Stimulated activated CD4-positive, alpha-beta T cell treated with anti-CD3 and anti-CD28 coated beads, Interleukin-1b, Interleukin-23, amount 100 ng/mL, for 24 hours (primary cell): ENCODE measurements around the gene INHBE.
"Not testable (repeated sequence)": the region's sequence is repeated elsewhere in the genome, so short reads cannot be mapped to it uniquely, and the experiment has no call there.

ENCODE experiments used
- DNase-seq, 4 experiments: peaks; one replicate each; pipeline ENCODE4 v3.0.0-alpha.2; 2020; ENCODE audit warnings: low read depth in 4 of 4, low spot score in 1 of 4

Gene INHBE

DNA sequence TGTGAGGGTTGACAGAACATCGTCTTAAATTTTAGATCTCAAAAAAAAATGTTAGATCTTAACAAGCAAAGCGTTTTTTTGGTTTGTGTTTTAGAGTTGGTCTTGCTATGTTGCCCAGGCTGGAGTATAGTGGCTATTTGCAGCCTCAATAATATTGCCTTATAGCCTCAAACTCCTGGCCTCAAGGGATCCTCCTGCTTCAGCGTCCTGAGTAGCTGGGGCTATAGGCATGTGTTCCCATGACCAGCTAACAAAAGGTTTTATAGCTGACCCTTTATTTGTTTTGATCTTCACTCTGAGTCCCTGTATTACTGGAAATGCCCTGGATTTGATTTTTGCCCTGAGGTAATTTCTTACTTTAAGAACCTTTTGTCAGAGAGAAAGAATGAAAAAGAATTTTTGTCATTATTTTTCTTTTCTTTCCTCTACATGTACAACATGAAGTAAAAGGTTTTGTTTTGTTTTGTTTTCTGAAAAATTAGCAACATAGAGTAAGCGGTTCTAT is 15.3 kb upstream of the INHBE start:
- DNase-seq, result no peak

DNA sequence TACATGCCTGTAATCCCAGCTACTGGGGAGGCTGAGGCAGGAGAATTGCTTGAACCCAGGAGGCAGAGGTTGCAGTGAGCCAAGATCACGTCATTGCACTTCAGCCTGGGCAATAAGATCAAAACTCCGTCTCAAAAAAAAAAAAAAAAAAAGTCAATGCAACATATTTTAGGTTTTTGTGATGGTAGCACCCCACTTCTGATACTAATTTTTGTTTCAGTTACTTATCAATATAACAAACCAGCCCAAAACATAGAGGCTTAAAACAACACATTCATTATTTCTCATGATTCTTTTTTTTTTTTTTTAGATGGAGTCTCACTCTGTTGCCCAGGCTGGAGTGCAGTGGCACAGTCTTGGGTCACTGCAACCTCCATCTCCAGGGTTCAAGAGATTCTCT is 13.7 kb upstream of the INHBE start:
- not testable (repeated sequence) for DNase-seq

- no peak for DNase-seq
Measured at GRCh38 chr12:57441846-57442427, 13.2 kb upstream of the INHBE start.

DNA sequence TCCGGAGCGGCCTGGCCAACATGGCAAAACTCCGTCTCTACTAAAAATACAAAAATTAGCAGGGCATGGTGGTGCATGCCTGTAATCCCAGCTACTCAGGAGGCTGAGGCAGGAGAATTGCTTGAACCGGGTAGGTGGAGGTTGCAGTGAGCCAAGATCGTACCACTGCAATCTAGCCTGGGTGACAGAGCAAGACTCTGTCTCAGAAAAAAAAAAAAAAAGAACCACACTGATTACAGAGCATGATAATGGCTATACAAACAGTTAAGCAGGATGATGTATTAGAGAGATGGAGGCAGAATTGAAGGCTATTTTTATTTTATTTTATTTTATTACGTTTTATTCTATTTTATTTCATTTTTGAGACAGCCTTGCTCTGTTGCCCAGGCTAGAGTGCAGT is 10.8 kb upstream of the INHBE start:
- DNase-seq, result not testable (repeated sequence)

DNA sequence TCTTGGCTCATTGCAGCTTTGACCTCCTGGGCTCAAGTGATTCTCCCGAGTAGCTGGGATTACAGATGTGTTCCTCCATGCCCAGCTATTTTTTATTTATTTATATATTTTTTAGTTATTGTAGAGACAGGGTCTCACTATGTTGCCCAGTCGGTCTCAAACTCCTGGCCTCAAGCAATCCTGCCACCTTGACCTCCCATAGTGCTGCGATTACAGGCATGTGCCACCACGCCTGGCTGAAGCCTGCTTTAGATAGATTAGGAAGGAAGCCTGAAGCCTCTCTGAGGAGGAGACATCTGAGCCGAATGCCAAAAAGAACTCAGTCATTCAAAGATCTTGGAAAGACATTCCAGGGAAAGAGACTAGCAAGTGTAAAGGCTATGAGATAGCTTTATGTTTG is 10.4 kb upstream of the INHBE start:
- DNase-seq, result no peak

GRCh38 chr12:57446292-57446960 is 8.7 kb upstream of the INHBE start:
- no peak for DNase-seq

DNA sequence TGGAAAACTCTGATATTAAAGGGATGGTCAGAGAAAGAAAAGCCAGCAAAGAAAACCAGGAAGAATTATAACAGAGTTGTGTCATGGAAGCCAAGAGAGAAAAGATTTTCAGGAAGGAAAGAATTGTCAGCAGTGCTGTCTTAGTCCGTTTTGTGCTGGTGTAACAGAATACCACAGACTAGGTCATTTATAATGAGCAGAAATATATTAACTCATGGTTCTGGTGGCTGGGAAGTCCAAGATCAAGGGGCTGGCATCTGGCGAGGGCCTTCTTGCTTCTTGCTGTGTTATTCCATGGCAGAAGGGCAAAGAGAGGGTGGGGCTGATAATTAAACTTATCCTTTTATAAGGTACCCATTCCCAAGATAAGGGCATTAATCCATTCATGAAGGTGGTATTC is 6.4 kb upstream of the INHBE start:
- no peak for DNase-seq

- no peak for DNase-seq
Measured at GRCh38 chr12:57449375-57449774, 5.7 kb upstream of the INHBE start.

DNA sequence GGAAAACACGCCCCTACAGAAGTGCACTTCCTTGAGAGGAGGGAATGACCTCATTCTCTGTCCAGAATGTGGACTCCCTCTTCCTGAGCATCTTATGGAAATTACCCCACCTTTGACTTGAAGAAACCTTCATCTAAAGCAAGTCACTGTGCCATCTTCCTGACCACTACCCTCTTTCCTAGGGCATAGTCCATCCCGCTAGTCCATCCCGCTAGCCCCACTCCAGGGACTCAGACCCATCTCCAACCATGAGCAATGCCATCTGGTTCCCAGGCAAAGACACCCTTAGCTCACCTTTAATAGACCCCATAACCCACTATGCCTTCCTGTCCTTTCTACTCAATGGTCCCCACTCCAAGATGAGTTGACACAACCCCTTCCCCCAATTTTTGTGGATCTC is 5.0 kb upstream of the INHBE start:
- DNase-seq, result no peak

GRCh38 chr12:57451233-57451778 is 3.8 kb upstream of the INHBE start:
- no peak for DNase-seq

- no peak for DNase-seq
Measured at GRCh38 chr12:57452181-57452936, 2.7 kb upstream of the INHBE start.

DNA sequence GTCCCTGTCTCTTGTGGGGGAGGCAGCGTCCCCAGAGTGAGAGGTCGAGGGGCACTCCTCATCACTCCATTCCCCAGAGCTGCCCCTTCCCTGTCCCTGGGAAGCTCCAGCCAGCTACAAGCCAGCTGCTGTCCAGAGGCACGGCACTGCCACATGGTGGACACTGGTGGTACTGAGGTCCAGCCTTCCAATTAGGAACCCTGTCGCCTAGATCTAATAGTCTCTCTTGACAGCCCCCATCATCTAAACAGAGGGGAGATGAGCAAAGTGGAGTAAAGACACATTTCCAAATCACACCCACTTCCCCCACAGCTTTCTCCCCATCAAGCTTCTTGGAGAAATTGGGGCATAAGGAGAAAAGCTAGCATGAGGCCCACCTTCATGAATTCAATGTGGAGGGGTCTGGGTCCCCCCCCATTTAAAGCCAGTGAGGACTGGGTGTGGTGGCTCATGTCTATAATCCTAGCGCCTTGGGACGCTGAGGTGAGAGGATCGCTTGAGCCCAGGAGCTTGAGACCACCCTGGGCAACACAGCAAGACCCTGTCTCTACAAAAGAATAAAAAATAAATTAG is 2.1 kb upstream of the INHBE start:
- DNase-seq, result no peak

DNA sequence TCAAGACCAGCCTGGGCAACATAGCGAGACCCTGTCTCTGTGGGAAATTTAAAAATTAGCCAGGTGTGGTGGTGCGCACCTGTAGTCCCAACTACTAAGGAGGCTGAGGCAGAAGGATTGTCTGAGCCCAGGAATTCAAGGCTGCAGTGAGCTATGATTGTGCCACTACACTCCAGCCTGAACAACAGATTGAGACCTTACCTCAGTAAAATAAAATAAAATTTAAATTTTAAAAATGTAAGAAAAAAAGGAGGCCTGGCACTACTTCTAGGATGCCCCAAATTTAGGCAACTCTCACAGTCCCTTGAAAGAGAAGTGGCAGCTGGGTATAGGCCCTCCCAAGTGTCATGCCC is 918 bp upstream of the INHBE start:
- DNase-seq, result no peak

- no peak for DNase-seq
Measured at GRCh38 chr12:57455374-57456144, 452 bp downstream of the INHBE start.

DNA sequence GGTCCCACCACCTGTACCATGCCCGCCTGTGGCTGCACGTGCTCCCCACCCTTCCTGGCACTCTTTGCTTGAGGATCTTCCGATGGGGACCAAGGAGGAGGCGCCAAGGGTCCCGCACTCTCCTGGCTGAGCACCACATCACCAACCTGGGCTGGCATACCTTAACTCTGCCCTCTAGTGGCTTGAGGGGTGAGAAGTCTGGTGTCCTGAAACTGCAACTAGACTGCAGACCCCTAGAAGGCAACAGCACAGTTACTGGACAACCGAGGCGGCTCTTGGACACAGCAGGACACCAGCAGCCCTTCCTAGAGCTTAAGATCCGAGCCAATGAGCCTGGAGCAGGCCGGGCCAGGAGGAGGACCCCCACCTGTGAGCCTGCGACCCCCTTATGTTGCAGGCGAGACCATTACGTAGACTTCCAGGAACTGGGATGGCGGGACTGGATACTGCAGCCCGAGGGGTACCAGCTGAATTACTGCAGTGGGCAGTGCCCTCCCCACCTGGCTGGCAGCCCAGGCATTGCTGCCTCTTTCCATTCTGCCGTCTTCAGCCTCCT is 1.1 kb downstream of the INHBE start:
- DNase-seq, result no peak

DNA sequence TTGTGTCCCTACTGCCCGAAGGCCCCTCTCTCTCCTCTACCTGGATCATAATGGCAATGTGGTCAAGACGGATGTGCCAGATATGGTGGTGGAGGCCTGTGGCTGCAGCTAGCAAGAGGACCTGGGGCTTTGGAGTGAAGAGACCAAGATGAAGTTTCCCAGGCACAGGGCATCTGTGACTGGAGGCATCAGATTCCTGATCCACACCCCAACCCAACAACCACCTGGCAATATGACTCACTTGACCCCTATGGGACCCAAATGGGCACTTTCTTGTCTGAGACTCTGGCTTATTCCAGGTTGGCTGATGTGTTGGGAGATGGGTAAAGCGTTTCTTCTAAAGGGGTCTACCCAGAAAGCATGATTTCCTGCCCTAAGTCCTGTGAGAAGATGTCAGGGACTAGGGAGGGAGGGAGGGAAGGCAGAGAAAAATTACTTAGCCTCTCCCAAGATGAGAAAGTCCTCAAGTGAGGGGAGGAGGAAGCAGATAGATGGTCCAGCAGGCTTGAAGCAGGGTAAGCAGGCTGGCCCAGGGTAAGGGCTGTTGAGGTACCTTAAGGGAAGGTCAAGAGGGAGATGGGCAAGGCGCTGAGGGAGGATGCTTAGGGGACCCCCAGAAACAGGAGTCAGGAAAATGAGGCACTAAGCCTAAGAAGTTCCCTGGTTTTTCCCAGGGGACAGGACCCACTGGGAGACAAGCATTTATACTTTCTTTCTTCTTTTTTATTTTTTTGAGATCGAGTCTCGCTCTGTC is 1.8 kb downstream of the INHBE start:
- no peak for DNase-seq

DNA sequence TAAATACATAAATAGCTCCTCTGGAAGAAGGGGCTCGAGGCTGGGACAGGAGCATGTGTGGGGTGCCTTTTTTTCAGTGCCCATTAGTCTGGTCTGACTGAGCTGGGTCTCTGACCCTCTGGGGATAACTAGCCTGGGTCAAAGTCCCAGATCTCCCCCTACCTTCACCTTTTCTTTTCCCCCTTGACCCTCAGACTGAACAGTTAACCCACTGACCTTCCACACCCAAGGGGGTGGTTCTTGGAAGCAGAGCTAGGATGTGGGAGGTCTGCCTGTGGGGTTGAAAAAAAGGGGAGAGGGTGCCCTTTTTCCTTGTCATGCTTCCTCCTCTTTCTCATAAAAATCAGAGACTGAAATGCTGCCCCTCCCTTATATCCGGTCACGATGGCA is 3.6 kb downstream of the INHBE start:
- no peak for DNase-seq

- DNase-seq, result peak; percentile 86 to 95 (median 92)
Measured at GRCh38 chr12:57459055-57459749, 4.1 kb downstream of the INHBE start.

DNA sequence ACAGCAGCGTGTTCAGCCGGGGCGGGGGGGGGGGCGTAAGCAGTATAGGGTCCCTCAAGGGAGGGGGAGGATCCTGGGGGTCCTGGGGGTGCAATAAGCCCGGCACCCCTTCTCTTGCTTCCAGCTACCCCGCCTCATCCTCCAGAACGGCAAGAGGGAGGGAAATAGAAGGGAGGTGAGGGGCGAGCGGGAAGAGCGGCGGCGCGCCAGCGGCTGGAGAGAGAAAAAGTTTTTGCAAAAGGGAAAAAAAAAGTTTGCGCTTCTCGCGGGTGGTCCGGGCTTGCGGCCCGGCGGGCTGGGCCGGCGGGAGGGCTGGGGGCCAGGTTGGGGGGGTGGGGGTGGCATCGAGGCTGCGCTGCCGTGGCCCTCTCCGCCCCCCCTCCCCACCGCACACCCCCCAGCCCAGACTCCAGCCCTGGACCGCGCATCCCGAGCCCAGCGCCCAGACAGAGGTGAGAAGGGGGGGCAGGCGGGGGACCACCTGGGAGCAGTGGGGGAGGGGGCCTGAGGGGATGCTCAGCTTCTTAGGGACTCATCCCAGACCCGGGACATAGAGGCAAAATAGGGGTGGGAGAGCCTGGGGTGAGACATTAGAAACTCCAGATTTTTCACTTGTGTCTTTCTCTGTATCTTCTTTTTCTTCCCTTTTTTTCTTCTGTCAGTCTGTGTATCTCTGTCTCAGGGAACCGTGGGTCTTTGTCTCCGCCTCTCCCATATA is 4.8 kb downstream of the INHBE start, which contains the start of gene GLI1:
GLI1 (plus strand) TSS at position 36 of the 718 bp plus-strand sequence. CDS start 3,907 bp downstream, outside the sequence.
- DNase-seq, result no peak
